ENCODE measurements around the gene MAN1A2. TPM values are rescaled to one million over a fixed set of nuclear protein-coding genes. Genes with fewer than 3 reads are reported as not detected.

Gene MAN1A2
- total and polyA plus RNA-seq, 9 of the 15 experiments (the other 6 are each of a cell fraction or from before 2014, with no cell fraction given): 4.2 to 38.4 (median 18.7) TPM

GRCh38 chr1:117320515-117320914 is 46.7 kb upstream of the MAN1A2 start:
- 19% methylated on average over 1 of the region's 1 CpG for WGBS (ENCODE audit: insufficient coverage, low coverage, missing lambda C conversion rate)
- Histone ChIP-seq H3K9me1 (ENCODE audit: control insufficient read depth, insufficient read depth, low read length) (no peaks in the 10 kb centered on the region), H3K27me3 (ENCODE audit: control insufficient read depth in 2 of 2, insufficient read depth in 2 of 2, low read length in 2 of 2) (peaks cover 9 to 16% of the 10 kb centered on the region in 2 experiments; a peak in 3 of 5 replicates), H3K79me2 (ENCODE audit: control insufficient read depth, insufficient read depth, low read length) (no peaks in the 10 kb centered on the region), H3K4me2 (ENCODE audit: insufficient read depth, low read length) (no peak overlapping the region), H3K4me1 (replicated peaks in 1 of 2; ENCODE audit: control insufficient read depth in 2 of 2, insufficient read depth in 2 of 2, low read length in 2 of 2) (no peaks in the 10 kb centered on the region), H3K36me3 (ENCODE audit: control insufficient read depth, insufficient read depth, low read length) (no peaks in the 10 kb centered on the region), H3K4me3 (no peak overlapping the region), H2AFZ (ENCODE audit: low read depth, low read length) (no peak overlapping the region), H3K9ac (ENCODE audit: insufficient read depth in 1 of 2, low read depth in 2 of 2, low read length in 2 of 2) (no peak overlapping the region), H3K9me3 (replicated peaks; ENCODE audit: control insufficient read depth, insufficient read depth, low read depth, low read length) (no peaks in the 10 kb centered on the region), H3K27ac (ENCODE audit: extremely low read depth, low read depth, low read length) (no peak overlapping the region), H4K20me1 (replicated peaks; ENCODE audit: control insufficient read depth, insufficient read depth, low read length) (no peaks in the 10 kb centered on the region)
- FAIRE-seq: no peak
- ChIA-PET CTCF (ENCODE audit: low intra/inter-chr PET ratio) (no interaction called here), POLR2A (interaction anchor here (0.7 to 1.8 kb wide), 2 partner anchors 10 to 262 kb away, joined by 3 to 7 read pairs; no protein-coding TSS in a partner anchor)
- no TSS peak for BruUV-seq (replicated peaks)
- in situ Hi-C loops (cut with MboI): no loop called here
- DNase-seq (ENCODE audit: extremely low read depth in 1 of 4, low spot score in 3 of 4): no peak
- peak; percentile 69; the same call in 1 of the 2 replicates for TF ChIP-seq BCOR (IDR thresholded peaks at IDR 0.05)
- TF ChIP-seq ZFP36 (IDR thresholded peaks at IDR 0.05; ENCODE audit: low read depth, low read length, partially characterized antibody): peak; percentile 55
- TF ChIP-seq ZSCAN29 (IDR thresholded peaks at IDR 0.05): no peak
- TF ChIP-seq ZNF311 (CRISPR knock-in tag; IDR thresholded peaks at IDR 0.05): no peak
- TF ChIP-seq RBM25 (IDR thresholded peaks at IDR 0.05; ENCODE audit: low read depth, low read length, severe bottlenecking): peak; percentile 84
- intact Hi-C loops (cut with micrococcal nuclease): no loop called here
- ATAC-seq: no peak

Measured in K562 (cell line).